NCI-H2171 (cell line): ENCODE data around the gene AKT3.
"Not testable (repeated sequence)": the region's sequence is repeated elsewhere in the genome, so short reads cannot be mapped to it uniquely, and the experiment has no call there.

Experiments used
- DNase-seq: peaks from one replicate; lab custom pipeline; 2025; lab: John Stamatoyannopoulos, UW

Gene AKT3

DNA sequence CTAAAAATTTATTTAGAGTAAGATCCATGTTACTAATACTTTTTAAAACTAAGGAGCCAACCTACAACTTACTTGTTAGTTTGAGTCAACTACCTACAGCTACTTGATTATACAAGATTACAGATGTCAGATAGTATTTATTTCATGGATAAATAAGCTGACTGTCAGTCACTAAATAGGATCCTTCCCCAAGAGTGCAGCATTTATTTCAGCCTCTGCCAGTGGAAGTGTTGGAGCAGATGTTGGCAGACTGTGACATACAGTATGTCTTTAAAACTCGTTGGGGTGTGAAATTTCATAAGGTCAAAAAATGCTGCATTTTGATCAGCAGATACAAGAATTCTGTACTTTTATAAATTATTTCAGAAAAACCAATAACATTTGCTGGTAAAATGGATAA, 156.2 kb downstream of the AKT3 start:
- DNase-seq = peak; percentile 81

DNA sequence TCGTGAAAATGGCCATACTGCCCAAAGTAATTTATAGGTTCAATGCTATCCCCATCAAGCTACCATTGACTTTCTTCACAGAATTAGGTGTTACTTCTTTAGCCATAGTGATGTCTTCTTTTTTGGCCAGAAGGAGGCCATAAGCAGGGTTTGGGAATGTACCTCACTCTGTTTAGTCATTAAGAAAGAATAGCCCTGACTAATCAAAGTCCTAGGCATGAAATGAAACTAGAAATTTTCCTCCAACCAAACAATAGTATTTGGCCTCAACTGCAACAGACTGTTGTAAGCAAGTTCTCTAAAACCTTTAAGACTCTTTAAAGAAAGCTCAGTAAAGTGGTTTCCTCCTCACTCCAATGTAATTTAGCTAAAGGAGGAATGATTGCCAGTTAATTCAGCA, 163.9 kb downstream of the AKT3 start:
- DNase-seq = no peak

DNA sequence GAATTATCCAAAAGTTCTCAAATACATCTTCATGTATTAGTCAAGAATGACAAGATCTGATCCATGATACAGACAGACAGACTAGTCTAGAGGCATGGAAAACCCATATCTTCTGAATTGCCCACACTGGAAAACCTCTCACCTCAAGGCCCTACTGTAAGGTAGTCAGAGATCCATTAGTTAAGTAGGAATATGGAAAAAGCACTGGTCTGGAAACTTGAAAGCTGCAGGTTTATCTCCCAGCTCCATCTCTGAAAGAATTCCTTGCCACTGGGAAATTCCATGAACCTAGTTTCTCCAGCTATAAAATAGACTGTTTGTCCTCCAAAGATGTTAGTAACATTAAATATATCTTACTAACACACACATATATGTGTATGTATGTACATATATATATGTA, 169.2 kb downstream of the AKT3 start:
- no peak for DNase-seq

DNA sequence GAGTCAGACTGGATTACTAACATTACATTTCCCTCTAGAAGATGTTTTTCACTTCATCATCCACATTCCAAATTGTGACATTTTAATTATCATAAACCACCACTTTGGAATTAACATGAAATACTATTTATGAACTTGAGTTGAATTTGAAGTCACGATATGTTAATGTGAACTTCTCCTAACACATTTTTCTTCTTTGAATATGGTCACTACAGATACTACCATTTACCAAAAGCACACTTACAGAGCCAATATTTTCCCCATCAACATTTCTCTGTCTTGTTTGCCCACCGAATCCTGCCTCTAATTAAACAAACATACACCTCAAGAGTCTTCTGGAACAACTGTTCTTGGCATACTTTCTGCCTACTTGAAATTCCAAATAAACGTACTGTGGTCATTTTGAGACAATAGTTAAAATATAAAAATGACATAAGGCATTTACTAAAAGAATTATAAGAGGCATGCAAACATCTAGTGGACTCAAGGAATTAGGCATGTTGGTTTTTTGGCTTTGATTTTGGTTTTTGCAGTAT, 177.4 kb downstream of the AKT3 start:
- no peak for DNase-seq

DNA sequence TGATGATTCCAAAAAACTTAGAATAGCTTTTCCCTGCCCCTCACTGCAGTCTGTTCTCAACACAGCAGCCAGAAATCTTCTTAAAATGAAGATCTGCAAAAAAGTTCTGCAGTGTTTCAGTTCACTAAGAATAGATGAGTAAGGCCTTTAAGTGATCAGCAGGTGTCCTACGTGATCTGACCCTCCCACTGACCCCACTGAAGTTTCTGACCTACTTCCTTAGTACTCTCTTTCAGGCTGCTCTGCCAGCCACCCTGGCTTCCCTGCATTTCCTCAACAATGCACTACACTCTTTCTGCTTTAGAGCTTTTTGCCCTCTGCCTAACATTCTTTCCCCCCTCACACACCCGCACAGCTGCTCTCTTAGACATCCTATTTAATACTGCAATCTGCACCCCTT, 182.5 kb downstream of the AKT3 start:
- no peak for DNase-seq

DNA sequence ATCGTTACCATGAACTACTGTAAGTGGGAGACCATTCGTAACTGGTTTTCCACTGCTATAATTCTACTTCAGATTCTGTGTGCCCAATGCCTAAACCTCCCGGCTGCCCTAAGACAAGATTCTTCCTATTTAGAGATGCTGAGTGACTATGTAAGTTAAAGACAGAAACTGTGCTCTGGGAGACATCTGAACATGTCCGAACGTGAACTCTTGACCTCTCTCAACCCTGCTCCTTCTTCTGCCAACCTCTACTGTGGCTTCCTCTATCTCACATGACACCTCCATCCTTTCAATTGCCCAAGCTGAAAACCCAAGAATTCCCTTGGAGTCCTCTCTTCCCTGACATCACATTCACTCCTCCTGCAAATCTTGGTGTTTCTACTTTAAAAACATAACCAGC, 182.9 kb downstream of the AKT3 start:
- DNase-seq = no peak

DNA sequence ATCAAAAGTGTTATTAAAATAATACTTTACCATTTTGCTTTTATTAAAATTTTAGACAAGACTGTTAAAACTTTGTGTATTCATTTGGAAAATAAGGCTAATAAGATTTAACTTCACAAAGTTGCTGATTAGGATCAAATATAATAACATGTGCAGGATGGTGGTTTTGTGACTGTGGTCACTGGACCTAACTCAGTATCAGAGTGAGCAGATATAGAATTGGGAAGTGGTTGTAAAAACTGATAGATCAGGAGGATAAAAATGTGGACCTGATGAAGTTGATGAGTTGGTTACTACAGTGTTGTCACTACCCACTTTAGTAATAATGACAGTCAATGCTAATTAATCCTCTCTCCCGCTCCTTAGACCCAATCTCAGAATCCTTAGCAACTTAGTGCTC, 186.4 kb downstream of the AKT3 start:
- DNase-seq = no peak

DNA sequence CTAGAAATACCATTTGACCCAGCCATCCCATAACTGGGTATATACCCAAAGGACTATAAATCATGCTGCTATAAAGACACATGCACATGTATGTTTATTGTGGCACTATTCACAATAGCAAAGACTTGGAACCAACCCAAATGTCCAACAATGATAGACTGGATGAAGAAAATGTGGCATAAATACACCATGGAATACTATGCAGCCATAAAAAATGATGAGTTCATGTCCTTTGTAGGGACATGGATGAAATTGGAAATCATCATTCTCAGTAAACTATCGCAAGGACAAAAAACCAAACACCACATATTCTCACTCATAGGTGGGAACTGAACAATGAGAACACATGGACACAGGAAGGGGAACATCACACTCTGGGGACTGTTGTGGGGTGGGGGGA, 187.9 kb downstream of the AKT3 start:
- DNase-seq = not testable (repeated sequence)

DNA sequence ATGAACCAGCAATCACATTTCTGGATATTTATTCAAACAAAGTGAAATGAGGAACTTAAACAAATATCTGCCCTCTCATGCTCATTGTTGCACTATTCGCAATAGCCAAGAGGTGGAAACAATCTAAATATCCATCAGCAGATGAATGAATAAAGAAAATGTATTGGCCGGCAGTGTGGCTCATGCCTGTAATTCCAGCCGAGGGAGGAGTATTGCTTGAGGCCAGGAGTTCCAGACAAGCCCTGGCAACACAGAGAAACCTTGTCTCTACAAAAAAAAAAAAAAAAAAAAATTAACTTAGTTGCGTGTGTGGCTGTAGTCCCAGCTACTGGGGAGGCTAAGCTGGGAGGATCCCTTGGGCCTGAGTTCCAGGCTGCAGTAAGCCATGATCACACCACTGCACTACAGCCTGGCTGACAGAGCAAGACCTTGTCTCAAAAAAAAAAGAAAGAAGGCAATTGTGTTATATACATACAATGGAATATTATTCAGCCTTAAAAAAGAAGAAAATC, 191.4 kb downstream of the AKT3 start:
- DNase-seq = no peak

DNA sequence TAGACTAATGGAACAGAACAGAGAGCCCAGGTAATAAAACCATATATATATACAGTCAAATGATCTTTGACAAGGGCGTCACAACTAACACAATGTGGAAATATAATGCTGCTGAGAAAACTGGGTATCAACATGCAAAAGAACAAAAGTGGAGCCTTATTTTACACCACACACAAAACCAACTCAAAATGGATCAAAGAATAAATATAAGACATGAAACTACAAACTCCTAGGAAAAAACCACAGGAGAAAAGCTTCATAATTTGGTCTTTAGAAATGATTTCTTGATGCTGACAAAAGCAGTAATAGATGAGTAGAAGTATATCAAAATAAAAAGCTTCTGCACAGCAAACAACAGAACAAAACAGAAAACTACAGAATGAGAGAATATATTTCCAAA, 192.2 kb downstream of the AKT3 start:
- DNase-seq = no peak

DNA sequence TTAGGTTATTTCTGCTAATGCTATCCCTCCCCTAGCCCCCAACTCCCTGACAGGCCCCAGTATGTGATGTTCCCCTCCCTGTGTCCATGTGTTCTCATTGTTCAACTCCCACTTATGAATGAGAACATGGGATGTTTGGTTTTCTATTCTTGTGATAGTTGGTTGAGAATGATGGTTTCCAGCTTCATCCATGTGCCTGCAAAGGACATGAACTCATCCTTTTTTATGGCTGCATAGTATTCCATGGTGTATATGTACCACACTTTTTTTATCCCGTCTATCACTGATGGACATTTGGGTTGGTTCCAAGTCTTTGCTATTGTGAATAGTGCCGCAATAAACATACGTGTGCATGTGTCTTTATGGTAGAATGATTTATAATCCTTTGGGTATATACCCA, 200.5 kb downstream of the AKT3 start:
- DNase-seq = not testable (repeated sequence)

DNA sequence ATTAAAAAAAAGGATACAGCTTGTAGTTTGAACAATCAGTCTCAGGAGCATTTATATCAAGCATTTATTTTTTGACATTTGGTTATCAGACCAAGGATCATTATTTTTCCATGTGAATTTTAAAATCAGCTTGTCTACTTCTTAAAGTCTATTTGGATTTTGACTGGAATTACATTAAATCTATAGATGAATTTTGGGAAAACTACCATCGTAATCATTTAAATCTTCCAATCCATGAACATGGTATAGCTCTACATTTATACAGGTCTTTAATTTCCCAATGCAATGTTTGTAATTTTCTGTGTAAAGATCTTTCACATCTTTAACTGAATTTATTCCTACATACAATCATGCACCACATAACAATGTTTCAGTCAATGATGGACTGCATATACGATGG, 203.2 kb downstream of the AKT3 start:
- DNase-seq = no peak

DNA sequence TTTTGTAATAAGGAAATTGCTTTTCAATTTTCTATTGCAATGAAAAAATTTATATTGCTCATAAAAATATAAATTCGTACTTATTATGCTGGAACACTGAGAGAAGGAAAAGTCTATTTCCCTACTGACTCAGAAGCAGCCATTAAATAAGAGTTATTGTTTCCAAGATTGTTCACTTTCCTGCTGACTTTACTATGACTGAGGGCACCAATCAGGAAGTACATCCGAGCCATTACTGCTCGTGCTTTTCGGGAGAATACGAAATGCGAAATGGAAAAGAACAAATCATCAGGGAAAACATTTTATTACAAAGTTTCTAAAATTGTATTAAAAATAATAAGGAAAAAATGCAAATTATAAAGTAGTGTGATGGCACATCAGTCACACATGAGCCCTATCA, 204.8 kb downstream of the AKT3 start:
- no peak for DNase-seq

DNA sequence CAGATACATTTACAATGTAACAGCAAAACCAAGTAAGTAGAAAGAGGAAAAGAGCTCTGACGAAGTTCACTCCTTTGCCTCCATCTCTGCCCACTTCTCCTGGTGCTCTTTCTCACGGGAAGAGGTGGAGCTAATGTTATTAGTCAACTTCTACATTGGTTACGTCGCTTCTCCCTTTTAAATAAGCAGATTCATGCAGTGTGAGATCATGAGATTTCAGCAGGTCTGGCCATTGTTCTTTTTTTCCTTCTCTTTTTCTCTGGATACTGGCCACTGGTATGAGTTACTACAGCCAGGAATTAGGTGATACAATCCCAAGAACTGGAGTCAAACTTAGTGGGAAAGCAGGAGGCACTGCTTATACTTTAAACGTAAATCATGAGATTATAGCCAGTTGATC, 207.1 kb downstream of the AKT3 start:
- DNase-seq = no peak

DNA sequence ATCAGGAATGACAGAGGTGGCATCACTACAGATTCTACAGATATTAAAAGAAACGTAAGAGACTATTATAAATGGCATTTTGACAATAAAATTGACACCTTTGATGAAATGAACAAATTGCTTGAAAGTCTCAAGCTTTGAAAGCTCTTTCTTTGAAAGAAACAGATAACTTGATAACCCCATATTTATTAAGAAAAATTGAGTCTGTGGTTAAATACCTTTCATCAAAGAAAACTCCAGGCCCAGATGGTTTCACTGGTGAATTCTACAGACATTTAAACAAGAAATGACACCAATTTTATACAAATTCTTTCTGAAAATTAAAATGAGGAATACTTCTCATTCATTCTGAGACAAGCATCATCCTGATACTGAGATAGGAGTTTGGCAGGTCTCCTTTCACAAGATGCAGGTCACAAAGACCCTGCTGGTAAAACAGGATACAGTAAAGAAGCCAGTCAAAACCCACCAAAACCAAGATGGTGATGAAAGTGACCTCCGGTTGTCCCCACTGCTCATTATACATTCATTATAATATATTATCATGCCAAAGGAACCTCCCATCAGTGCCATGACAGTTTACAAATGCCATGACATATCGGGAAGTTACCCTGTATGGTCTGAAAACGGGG, 210.9 kb downstream of the AKT3 start:
- DNase-seq = no peak

DNA sequence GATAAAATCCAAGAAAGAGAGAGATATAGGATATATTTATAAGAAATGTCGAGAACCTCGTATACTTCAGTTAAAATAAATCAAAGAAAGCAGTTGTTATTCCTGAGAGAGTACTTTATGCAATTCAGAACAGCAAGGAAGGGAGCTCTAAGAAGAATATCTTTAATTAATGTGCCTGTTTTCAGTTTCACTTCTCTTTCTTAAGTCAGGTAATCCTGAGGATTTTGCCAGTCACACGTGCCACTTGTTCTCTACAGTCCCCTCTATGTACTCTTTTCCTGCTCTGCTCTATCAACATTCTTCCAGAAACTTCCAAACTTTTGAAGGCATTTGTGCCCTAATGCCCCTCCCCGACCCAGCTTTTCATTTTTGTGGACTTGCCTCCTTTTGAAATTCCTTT, 211.9 kb downstream of the AKT3 start:
- DNase-seq = no peak

DNA sequence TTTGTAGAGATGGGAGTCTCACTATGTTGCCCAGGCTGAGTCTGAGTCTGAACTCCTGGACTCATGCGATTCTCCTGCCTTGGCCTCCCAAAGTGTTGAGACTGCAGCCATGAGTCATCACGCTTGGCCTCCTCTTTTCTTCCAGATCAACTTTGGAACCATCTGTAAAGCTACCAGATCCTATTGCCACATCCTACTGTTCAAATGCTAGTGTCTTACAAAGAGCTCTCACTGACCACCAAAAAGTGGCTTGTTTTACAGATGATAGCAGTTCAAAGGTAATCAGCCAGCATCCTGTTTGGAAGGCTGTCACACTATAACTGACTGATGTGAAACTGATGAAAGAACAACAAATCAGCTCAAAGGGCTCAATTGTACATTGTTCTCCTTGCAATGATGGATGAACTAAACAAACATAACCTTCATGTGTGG, 221.6 kb downstream of the AKT3 start:
- no peak for DNase-seq

DNA sequence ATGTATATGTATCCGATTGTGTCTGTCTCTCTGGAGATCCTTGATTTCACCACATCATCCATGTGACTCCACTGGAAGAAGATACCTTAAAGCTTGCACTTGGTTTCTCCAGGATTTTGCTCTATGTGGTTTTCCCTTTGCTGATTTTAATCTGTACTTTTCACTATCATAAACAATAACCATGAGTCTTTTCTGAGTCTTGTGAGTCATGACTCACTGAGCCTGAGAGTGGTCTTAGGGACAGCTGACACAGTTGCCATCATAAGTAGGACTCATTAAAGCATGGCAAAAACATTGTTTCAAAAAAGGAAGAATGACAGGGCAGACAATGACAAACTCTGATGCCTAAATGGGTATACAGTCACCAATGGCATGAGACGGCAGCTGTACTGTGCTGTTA, 226.2 kb downstream of the AKT3 start:
- DNase-seq = no peak

DNA sequence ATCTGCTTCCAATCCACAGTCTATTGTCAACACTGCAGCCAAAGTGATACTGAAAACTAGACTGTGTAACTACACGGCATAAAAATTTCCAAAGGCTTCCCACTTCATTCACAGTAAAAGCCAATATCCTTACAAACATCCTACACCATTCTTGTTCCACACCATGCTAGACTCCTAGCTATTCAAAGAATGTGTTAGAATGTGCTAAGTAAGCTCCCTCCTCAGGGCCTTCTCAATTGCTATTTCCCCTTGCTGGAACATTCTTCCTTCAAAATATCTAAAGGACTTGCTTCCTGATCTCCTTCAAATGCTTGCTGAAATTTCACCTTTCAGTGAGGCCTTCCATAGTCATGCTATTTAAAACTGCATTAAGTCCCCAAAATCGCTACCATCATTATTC, 228.1 kb downstream of the AKT3 start:
- no peak for DNase-seq

DNA sequence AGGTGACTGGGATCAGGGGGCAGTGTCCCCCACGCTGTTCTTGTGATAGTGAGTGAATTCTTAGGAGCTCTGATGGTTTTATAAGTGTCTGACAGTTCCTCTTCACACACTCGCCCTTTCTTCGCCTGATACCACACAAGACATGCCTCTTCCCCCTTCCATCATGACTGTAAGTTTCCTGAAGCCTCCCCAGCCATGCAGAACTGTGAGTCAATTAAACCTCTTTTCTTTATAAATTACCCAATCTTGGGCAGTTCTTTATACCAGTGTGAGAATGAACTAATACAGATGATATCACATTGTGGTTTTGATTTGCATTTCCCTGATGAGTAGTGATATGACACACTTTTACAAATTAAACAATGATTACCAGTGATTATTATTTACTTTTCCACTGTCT, 229.9 kb downstream of the AKT3 start:
- DNase-seq = no peak

DNA sequence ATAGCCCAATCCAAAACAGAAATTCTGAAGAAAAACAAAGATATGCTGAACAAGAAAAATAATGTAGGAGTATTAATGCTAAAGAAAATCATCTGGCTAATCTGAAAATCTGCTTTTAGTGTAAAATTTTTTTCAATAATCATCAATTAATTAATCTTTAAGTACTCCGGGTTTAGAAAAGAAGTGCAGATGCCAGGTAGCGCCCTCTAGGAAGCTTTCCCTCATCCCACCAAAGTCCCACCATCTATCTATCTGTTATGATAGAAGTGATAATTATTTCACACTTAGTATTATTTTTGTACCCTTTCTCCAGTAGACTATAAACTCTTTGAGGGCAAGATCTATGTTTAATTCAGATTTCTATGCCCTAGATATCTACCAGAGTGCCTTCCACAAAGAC, 240.3 kb downstream of the AKT3 start:
- DNase-seq = no peak

DNA sequence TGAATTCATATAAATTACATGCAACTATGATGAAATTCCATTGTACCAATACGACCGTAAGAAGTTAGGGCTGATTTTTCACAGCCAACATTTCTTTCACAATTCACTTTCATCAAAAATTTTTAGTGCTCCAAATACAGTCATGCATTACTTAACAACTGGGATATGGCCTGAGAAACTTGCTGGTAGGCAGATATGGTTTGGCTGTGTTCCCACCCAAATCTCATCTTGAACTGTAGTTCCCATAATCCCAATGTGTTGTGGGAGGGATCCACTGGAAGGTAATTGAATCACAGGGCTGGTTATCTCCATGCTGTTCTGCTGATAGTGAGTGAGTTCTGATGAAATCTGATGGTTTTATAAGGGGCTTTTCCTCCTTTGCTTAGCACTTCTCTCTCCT, 244.4 kb downstream of the AKT3 start:
- DNase-seq = no peak

DNA sequence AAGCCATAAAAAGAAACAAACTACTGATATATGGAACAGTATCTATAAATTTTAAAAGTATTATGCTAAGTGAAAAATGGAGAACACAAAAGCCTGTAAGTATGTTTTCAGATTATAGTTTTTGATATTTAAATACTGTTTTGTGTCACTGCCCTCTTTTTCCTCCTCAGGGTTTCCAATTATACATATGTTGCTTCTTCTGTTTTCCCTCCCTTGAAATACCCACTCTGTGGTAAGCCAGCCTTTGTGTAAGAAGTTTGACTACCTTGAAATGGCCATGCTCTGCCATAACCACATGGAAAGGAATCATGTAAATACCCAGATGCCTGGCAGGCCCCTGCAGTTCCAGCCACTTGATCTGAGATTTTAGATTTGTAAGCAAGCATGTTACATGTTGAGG, 248.3 kb downstream of the AKT3 start:
- DNase-seq = no peak

DNA sequence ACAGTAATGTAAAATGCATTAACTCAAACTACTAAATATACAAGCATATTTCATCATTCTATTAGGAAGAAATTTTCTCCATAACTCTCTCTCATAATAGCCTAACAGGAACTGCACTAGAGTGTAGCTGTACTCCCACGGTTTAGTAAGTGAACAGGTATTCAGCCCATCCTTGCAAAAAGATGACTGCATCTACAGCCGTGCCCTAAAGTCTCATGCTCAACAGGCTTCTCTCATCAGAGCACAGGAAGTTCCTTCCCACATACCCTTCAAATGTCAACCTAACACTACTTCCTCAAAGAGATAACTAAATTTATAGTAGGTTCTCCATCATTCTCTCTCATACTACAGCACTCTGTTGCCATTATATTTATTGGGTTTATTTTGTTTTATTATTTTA, 251.6 kb downstream of the AKT3 start:
- DNase-seq = no peak
